Prostate gland (tissue), 2 donors: ENCODE data around the gene EPB41L1.

ENCODE experiments used
- CTCF ChIP-seq, 4 experiments: fragments of 200-600 bp in 2 of 4; fragments of 450-650 bp in 2 of 4; sonication (generic) in 2 of 4; IDR thresholded peaks; 1 replicate in 3 of 4; 2 replicates in 1 of 4; pipeline ENCODE4 v1.5.1; 2016 to 2019; ENCODE audit warnings: antibody characterized with exemption in 4 of 4, mild to moderate bottlenecking in 2 of 4, moderate library complexity in 2 of 4
- POLR2AphosphoS5 ChIP-seq: sonication (generic); formaldehyde crosslinking; IDR thresholded peaks from one replicate; pipeline ENCODE4 v1.6.1; 2017; ENCODE audit warnings: antibody characterized with exemption

DNA sequence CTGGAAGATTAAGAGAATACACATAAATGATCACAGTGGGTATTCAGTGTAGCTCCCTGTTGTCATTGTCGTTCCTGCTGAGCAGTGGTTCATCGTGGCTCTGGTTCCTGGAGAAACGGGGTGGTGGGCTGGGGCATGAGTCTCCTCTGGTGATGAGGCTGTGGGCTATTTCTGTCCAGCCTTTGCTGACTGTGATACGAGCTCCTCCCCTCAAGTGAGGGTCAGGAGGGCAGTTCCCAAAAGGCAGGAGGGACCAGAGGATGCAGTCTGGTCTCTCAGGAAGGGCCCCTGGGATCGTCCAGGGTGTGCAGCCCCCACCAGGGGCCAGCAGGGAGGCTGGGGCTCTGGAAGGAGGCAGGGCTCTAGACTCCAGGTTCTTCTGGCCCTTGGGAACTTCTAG is 120.5 kb downstream of the EPB41L1 start:
- TF ChIP-seq CTCF (IDR thresholded peaks at IDR 0.05) (no peak), POLR2AphosphoS5 (no peak)
